ENCODE results near the gene PPM1L.

DNA sequence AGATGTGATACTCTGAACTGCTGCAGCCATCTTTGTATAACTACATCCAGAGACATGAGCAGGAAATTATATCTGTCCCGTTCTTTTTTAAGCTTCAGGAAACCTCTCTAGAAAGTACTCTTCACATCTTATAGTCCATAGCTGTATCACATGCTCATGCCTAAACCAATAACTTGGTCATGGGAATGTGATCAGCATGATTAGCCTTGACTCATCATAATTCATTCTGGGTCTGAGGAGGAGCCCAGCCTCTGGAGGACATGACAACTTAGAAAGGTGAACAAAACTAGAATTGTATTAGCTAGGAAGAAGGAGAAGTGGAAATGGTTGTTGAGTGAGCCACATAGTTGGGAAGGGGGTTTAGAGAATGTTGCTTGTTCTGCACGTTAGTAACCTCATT is 12.9 kb downstream of the PPM1L start:
- TF ChIP-seq POLR2A (IDR thresholded peaks at IDR 0.05; ENCODE audit: low read length), result no peak
- no peak for TF ChIP-seq GATA1 (IDR thresholded peaks at IDR 0.05; ENCODE audit: low read depth, low read length)

All from erythroblast (primary cell).